HG02840 (cell line): ENCODE data around the gene SUSD1.

ENCODE experiments used
- ATAC-seq: cut with Tn5 transposase; IDR thresholded peaks from one replicate; pipeline ENCODE4 v1.9.1; 2021; ENCODE audit warnings: mild to moderate bottlenecking, moderate library complexity, moderate number of reproducible peaks; ENCODE audit not compliant: unreplicated experiment, low FRiP score

The SUSD1 gene

DNA sequence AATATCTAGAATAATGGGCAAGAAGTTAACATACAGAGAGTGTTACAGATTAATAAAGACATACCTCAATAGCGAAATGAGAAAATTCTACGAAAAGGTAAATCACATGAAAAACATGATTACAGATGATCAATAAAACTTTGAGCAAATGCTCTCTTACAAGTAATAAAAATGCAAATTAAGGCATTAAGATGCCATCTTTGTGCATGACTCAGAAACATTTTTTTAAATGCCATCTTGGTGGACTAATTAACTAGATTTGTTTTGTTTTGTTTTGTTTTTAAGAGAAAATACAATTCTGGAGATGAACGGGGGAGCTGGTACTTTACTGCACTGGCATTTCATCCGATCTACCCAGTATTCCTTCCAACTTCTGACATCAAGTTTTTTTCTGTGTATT, 130.2 kb downstream of the SUSD1 start:
- no peak for ATAC-seq

DNA sequence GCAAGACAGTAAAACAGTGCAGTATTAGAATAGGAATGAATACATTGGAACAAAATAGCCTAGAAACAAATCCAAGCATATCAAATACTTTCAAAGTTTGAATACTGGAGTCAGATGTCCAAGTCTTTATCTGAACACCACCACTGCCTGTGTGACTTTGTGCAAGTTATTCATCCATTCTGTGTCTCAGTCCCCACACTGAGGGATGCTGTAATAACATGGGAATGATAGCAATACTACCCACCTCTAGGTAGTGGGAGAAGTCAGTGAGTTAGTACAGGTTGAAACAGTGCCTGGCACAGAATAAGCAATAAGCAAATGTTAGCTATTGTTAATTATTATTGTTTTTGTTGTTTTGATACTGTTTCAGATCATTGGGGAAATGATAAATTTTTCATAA, 130.9 kb downstream of the SUSD1 start:
- no peak for ATAC-seq

GRCh38 chr9:112043423-112043822, 131.7 kb downstream of the SUSD1 start:
- ATAC-seq: no peak

- no peak for ATAC-seq
Measured at GRCh38 chr9:112042769-112043168, 132.3 kb downstream of the SUSD1 start.

- ATAC-seq: no peak
Measured at GRCh38 chr9:112042244-112042638, 132.9 kb downstream of the SUSD1 start.

- ATAC-seq: no peak
Measured at GRCh38 chr9:112041536-112042243, 133.4 kb downstream of the SUSD1 start.

GRCh38 chr9:112041199-112041535, 133.9 kb downstream of the SUSD1 start:
- no peak for ATAC-seq

DNA sequence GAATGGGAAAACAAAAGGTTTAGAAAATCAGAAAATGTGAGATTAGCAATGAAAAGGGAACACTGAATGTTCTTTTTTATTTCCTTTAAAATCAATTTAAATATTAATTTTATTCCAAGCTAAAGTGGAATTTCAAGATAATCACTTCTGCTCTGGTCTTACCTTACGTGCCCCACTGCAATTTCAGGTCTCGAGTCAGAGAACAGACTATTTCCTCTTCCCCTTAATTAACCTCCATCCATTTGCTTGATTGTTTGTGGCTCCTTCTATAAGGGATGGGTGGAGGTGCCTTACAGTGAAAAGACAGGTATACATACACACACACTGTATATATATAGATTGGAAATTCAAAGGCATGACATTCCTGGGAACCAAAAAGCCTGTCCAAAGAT, 137.1 kb downstream of the SUSD1 start:
- ATAC-seq: no peak

- ATAC-seq: no peak
Measured at GRCh38 chr9:112037281-112038016, 137.6 kb downstream of the SUSD1 start.

DNA sequence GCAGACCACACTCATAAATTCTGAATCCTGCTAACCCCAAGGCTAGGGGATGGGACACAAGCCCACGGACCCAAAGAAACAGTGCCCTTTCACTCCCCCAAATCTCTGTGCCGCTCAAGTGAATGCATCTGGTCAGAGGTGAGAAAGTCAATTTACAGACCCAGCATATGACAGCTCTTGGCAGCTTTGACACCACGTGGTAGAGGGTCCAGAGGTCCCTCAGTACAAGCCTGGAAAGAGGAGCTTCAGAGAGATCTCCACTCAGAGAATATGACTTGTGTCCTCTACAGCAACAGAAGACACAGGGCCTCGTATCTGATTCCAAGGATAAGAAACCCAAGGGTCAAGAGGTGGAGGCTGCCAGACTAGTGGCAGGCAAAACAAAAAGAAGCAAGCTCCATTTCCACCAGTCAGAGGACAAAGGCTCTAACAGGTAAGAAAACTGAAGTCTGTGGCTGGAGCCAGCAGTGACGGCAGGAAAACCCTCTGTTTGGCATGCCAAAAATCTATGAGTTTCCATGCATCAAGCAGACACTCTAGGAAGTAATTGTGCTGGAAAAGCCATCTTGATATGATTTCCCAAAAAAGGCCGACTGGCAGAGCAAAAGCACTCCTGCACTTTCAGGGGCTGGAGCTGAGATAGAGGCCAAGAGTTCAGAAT, 139.8 kb downstream of the SUSD1 start:
- ATAC-seq: no peak

- no peak for ATAC-seq
Measured at GRCh38 chr9:112034216-112034611, 140.9 kb downstream of the SUSD1 start.

- no peak for ATAC-seq
Measured at GRCh38 chr9:112033237-112034215, 141.6 kb downstream of the SUSD1 start.

DNA sequence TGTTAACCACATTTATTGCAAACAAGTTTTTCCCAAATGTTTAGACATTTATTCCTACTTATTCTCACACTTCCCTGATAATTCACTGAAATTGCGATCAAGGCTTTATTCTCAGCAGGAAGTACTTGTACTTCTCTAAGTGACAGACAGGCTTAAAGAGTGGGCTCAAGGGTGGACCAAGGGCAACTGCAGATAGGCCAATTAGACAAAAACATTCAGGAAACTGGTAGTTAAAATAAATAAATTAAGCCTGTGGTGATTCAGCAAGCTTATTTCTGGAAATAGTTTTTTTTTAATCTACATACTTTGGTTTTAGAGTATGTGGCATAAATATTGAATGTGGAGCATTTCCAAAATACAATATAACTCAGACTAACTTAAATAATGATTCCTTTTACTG, 142.4 kb downstream of the SUSD1 start:
- ATAC-seq: no peak

- ATAC-seq: no peak
Measured at GRCh38 chr9:112032009-112032408, 143.1 kb downstream of the SUSD1 start.

DNA sequence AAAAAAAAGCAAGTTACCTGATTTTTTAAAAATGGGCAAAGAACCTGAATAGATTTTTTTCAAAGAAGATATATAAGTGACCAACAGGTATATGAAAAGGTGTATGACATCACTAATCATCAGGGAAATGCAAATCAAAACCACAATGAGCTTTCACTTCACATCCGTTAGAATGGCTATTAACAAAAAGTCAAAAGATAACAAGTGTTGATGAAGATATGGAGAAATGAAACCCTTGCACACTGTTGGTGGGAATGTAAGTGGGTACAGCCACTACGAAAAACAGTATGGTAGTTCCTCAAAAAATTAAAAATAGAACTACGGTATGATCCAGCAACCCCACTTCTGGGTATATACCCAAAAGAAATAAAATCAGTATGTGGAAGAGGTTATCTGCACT, 143.7 kb downstream of the SUSD1 start:
- ATAC-seq: no peak

DNA sequence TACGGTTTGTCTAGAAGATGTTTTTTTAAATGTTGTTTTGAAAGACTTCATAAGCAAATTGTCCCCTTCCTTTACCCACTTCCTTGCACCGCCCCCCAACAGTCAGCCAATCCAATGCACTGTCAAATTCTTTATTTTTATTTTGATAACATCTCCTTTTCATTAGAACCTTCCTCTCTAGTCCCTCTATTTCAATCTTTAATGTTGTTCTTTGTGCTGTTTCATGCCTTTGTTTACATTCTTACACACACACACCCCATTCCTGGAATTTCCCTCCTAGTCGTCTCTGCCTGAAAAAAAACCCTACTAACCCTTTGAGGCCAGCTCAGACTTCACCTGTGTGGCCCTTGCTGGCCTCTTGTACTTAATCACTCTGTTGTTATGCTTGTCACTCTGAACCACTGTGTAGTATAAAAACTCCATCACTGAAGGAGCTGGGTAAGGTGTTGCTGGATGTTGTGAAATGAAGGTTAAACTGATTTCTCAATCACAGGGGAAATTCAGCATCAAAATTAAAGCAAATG, 145.1 kb downstream of the SUSD1 start:
- no peak for ATAC-seq

GRCh38 chr9:112028242-112029221, 146.6 kb downstream of the SUSD1 start:
- ATAC-seq: peak; percentile 55

DNA sequence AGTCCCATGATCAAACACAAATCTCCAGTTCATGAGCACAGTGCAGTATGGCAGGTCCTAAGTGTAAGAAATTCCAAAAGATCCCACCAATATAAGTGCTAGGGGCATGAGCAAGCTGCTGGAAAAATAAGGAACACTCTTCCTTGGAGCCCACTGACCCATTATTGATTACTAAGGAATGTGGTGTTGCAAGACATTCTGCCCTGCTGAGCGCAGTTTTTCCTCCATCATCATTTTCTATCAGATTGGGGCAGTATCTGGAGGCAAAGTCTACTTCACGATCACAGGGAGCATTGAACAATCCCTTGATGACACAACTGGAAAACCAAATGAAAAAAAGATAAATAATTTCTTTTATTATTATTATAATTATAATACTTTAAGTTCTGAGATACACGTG, 149.2 kb downstream of the SUSD1 start:
- no peak for ATAC-seq

- no peak for ATAC-seq
Measured at GRCh38 chr9:112021742-112022141, 153.4 kb downstream of the SUSD1 start.
